C1 segment of cervical spinal cord (tissue), 14 donors: ENCODE results near the gene SEL1L3.
"Not testable (repeated sequence)": the region's sequence is repeated elsewhere in the genome, so short reads cannot be mapped to it uniquely, and the experiment has no call there.

Experiments used
- DNase-seq, 14 donors: peaks; one replicate each; lab custom pipeline; 2025; lab: John Stamatoyannopoulos, UW

The SEL1L3 gene

GRCh38 chr4:25879991-25880651 lies 17.3 kb upstream of the SEL1L3 start:
- no peak for DNase-seq

- DNase-seq: no peak
Measured at GRCh38 chr4:25879587-25879986, 16.8 kb upstream of the SEL1L3 start.

- no peak for DNase-seq
Measured at GRCh38 chr4:25879091-25879584, 16.4 kb upstream of the SEL1L3 start.

- no peak for DNase-seq
Measured at GRCh38 chr4:25878676-25879075, 15.9 kb upstream of the SEL1L3 start.

GRCh38 chr4:25875281-25875745 lies 12.5 kb upstream of the SEL1L3 start:
- no peak for DNase-seq

- DNase-seq: no peak
Measured at GRCh38 chr4:25874655-25875054, 11.9 kb upstream of the SEL1L3 start.

GRCh38 chr4:25873632-25874129 lies 10.9 kb upstream of the SEL1L3 start:
- no peak for DNase-seq

- DNase-seq: no peak
Measured at GRCh38 chr4:25872851-25873631, 10.3 kb upstream of the SEL1L3 start.

- no peak for DNase-seq
Measured at GRCh38 chr4:25870081-25870480, 7.3 kb upstream of the SEL1L3 start.

GRCh38 chr4:25867781-25868294 lies 5.0 kb upstream of the SEL1L3 start:
- DNase-seq: no peak

GRCh38 chr4:25866401-25866800 lies 3.6 kb upstream of the SEL1L3 start:
- DNase-seq: not testable (repeated sequence)

- no peak for DNase-seq
Measured at GRCh38 chr4:25865586-25865985, 2.8 kb upstream of the SEL1L3 start.

- no peak for DNase-seq
Measured at GRCh38 chr4:25863831-25864418, 1.1 kb upstream of the SEL1L3 start.

GRCh38 chr4:25863347-25863784 lies 578 bp upstream of the SEL1L3 start:
- DNase-seq: no peak

- peak in 1 of 14 donors; percentile 49 for DNase-seq
Measured at GRCh38 chr4:25861951-25862410, 807 bp downstream of the SEL1L3 start.

GRCh38 chr4:25861280-25861950 lies 1.4 kb downstream of the SEL1L3 start:
- no peak for DNase-seq

GRCh38 chr4:25860586-25861279 lies 2.1 kb downstream of the SEL1L3 start:
- peak in 1 of 14 donors; percentile 71 for DNase-seq

GRCh38 chr4:25859429-25860148 lies 3.2 kb downstream of the SEL1L3 start:
- DNase-seq: peak in 1 of 14 donors; percentile 66

GRCh38 chr4:25857851-25858400 lies 4.9 kb downstream of the SEL1L3 start:
- DNase-seq: peak in 1 of 14 donors; percentile 73

GRCh38 chr4:25857403-25857802 lies 5.4 kb downstream of the SEL1L3 start:
- no peak for DNase-seq
